Endometrium (tissue), 2 donors: Measurements from ENCODE around the gene SBK3.
A peak's percentile ranks its signal among the peaks of the same experiment; 100 is the strongest.
"Not testable (repeated sequence)": the region's sequence is repeated elsewhere in the genome, so short reads cannot be mapped to it uniquely, and the experiment has no call there.

Experiments used
- FAIRE-seq: peaks from 2 replicates; lab custom pipeline; 2012; peaks lifted over from hg19 to GRCh38; lab: Jason Lieb, UNC
- donor health status: control.
- donor health status: control.

SBK3 gene

DNA sequence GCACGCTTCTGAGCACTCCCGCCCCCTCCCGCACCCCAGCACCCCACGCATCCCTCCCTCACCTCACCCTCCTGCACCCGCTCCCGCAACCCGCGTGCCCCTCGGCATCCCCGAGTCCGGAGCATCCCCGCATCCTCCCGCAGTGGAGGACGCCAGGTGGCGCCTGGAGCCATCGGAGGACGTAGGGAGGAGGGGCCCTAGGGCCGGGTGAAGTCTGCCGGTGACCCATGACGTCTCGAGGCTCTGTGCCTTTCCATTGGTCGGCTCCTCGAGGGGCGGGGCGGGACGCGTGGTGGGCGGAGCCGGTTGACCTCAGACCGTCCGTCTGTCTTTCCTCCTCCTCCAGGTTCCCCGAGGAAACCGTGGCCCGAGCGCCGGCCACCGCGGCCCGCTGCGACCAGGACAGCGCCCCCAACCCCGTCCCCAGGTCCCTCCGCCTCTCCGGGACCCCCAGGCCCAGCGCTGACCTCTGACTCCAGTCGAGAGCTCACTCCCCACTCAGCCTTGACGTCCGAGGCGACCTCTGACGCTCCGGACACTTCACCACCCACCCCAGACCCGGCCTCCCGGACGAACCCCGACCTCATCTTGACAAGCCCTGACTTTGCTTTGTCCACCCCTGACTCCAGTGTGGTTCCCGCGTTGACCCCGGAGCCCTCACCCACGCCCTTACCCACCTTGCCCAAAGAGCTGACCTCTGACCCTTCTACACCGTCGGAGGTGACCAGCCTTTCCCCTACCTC lies 28.3 kb downstream of the SBK3 start:
- peak; percentile 80 for FAIRE-seq

DNA sequence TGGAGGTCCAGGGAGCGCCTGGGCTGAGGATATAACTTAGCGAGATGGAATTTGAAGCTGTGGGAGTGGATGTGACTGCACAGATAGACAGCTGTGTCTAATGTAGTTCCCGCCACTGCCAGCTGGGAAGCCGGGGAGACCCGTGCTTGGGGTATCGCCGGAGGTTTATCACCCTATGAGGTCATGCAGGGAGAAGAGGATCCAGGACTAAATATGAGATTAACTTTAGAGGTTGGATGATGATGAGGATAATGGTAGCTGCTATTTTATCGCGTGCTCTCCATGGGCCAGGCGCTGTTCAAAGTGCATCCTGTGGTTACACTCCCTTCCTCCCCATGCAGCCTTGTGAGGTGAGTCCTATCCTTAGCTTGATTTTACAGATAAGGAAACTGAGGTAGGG lies 37.2 kb downstream of the SBK3 start:
- FAIRE-seq: no peak

DNA sequence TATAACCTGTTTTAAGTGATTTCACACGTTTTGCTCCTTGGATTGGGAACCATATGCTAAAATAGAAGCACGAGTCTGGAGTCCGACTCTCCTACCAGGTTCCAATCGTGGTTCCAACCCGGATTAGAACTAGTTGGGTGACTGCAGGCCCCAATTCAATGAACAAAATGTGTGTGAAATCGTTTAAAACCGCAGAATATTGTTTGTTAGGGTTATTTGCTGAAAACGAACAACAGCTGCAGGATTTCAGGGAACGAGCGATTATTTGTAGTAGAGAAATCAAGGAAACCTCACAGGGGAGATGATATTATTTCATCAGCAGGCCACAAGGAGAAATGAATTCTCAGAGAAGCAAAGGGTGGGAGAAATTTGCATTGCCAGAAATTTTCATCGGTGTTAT lies 40.4 kb downstream of the SBK3 start:
- no peak for FAIRE-seq

DNA sequence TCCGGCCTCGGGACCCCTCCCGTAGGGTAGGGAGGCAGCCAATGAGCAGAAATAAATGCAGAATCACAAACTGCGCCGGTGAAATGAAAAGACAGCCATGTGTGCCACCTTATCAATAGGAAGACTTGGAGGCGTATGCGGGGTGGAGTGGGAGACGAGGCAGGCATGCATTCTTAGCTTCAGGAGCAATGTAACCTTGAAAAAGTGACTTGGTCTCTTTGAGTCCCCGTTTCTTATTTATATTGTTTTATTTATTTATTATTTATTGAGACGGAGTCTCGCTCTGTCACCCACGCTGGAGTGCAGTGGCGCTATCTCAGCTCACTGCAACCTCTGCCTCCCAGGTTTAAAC lies 41.1 kb downstream of the SBK3 start:
- FAIRE-seq: no peak

DNA sequence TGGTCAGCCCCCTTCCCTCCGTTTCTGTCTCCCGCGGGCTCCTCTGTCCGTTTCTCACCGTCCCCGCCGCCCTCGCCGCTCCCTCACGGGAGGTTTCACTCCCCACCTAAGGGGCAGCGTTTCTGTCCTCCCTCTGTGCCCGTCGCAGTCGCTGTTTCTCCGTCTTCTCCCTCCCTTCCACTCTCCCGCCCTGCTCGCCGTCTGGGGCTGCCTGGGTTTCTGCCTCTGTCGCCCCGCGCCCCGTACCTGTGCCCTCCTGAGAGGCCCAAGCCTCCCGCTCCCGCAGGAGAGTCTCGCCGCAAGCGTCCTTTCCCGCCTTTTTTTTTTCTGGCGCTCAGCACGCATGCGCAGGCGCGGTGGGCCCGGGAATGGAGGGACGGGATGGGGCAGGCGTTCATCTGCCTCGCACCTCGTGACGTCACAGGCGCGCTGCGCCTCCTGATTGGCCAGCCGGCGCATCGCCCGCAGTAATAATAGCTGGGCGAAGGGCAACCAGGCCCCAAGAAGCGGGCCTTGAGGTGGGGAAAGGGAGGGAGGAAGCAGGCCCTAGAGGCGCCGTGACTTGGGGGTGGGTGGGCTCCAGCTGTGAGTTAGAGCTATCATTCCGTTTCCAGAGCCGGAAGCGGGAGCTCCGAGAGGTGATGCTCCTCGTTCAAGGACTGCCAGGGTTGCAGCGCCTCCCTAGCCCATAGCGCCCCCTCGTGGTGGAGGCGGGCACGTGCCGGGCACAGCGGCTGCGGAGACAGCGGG lies 41.7 kb downstream of the SBK3 start:
- no peak for FAIRE-seq

DNA sequence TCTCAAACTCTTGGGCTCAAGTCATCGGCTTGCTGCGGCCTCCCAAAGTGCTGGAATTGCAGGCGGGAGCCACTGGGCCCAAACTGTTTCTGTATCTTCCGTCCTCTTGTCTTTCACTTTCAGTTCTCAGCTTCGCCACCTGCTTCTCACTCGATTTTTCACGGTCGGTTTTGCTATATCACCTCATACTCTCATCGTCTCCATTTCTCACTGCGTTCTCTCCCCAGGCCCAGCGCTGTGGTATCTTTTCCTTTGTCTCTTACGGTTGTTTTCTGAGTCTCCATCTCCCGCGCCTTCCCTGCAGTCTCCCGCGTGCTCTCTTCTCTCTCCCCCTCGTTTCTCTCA lies 42.2 kb downstream of the SBK3 start:
- FAIRE-seq: no peak

DNA sequence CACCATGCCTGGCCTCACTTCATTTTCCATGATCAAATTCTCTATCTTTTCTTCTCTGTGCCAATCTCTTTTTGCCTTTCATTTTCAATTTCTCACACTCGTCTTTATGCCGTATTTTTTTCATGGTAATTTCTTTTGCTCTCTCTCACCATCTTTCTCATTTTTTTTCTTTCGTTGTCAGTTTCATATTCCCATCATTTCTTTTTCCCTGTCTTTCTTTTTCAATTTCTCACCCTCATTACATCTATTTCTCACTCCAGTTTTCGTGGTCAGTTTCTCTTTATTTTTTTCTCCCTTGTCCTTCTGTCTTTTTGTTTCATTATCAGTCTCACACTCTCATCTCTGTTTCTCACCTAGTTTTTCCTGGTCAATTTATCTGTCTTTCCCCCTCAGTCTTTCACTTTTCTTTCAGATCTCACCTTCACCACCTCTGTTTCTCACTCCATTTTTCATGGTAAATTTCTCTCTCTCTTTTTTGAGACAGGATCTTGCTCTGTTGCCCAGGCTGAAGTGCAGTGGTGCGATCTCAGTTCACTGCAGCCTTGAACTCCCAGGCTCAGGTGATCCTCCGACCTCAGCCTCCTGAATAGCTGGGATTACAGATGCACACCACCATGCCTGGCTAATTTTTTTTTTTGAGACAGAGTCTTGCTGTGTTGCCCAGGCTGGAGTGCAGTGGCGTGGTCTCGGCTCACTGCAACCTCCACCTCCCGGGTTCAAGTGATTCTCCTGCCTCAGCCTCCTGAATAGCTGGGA lies 43.0 kb downstream of the SBK3 start:
- FAIRE-seq: no peak

DNA sequence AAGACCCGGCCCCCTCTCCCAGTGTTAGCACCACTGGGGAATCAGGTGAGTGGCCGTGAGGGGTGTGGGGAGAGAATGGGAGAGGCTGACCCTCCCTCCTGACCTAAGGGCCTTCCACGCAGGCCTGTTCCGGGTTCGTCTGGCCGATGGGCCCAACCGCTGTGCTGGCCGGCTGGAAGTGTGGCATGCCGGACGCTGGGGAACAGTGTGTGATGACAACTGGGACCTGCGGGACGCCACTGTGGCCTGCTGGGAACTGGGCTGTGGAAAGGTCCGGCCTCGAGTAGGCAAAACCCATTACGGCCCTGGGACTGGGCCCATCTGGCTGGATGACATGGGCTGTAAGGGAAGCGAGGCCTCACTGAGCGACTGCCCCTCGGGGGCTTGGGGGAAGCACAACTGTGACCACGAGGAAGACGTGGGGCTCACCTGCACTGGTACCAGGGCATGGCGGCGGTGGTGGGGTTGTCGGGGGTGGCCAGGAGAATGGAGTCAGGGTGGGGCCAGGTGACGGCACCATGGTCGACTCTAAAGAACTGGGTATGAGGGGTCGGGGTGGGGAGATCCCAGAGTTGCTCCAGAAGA lies 44.9 kb downstream of the SBK3 start:
- FAIRE-seq: no peak

DNA sequence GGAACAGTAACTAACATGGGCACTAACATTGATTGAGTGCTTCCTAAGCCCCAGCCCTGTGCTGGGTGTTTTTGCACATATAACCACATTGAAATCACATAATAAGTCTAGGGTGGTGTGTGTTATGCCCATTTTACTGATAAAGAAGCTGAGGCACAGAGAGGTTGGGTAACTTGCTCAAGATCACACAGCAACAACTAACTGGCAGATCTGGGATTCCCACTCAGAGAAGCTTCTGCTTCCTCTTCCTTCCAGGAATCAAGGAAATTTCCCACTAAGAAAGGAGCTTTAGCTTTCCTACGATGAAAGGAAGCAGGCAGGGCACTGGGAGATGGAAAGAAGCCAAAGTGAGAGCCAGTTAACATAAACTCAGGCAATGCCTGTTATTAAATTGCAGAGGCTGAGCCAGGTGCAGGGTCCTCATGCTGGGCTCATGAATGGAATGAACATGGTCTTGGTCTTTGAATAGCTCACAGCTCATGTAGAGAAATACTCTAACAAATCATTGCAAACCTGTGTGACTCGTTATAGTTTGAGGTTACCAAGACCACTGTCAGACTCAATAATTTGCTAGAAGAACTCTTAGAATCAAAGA lies 47.0 kb downstream of the SBK3 start:
- FAIRE-seq: no peak

DNA sequence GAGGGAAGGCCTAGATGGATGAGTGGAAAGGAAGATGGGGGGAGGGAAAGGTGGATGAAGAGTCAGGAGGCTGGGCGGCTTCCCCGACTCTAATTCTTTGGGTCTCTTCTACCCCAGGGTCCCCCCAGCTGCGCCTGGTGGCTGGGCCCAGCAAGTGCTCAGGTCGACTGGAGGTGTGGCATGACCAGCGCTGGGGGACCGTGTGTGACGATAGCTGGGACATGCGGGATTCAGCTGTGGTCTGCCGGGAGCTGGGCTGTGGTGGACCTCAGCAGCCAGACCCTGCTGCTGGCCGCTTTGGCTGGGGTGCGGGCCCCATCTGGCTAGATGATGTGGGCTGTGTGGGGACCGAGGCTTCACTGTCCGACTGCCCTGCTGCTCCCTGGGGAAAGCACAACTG lies 47.6 kb downstream of the SBK3 start:
- no peak for FAIRE-seq

DNA sequence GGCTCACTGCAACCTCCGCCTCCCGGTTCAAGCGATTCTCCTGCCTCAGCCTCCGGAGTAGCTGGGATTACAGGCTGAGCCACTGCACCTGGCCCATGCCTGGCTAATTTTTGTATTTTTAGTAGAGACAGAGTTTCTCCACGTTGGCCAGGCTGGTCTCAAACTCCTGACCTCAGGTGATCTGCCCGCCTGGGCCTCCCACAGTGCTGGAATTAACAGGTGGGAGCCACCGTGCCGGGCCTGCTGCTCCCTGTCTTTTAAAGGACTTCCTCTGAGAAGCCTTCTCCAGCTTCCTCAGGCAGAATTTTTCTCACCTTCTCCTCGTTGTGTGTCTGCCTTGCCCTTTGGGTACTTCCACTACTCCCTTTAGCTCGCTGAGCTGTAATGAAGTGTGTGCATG lies 48.5 kb downstream of the SBK3 start:
- FAIRE-seq: not testable (repeated sequence)

DNA sequence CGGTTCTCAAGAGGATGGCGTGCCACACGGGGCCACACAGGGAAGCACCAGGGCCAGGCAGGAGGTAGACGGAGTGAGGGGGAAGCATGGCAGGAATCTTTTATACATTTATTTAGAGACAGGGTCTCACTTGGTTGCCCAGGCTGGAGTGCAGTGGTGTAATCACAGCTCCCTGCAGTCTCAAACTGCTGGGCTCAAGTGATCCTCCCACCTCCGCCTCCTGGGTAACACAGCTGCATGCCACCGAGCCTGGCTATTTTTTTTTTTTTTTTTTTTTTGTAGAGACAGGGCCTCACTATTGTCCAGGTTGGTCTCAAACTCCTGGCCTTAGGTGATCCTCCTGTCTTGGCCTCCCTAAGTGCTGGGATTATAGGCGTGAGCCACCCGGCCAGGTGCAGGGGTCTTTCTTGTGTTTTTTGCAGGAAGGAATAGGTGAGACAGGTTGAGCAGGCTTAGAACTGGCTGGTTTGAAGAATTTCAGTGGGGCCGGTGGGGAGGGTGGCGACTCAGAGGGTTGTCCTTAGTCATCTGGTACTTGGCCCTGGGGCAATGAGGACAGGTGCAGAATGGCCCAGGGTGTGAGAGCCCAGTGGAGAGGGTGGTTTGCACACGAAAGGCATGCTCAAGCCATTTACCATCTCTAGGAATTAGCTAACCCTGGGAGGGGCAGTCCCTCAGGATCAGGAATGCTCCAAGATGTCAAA lies 49.5 kb downstream of the SBK3 start:
- no peak for FAIRE-seq

DNA sequence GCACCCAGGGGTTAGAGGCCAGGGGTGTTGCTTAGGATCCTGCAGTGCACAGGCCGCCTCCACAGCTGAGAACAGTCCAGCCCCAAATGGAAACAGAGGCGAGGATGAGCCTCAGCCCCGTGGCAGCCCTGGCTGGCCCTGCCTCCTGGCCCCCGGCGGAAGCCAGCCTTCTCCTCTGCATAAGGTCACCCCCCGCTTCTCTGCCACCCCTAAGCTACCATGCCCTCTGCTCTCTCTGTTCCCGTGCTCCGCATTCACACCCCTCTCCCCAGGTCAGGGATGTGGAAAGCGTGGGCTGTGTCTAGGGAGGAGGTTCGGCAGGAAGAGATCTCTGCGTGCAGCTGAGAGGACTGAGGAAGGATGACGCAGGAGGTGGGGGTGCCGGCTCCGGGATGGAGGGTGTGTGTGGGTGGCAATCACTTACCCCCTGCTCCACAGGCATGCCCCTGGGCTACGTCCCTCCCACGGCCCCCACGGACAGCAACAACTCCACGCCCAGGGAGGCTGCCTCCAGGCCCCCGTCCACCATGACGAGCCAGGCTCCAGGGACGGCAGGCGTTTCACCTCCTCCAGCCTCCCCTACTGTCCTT lies 51.1 kb downstream of the SBK3 start:
- FAIRE-seq: no peak

DNA sequence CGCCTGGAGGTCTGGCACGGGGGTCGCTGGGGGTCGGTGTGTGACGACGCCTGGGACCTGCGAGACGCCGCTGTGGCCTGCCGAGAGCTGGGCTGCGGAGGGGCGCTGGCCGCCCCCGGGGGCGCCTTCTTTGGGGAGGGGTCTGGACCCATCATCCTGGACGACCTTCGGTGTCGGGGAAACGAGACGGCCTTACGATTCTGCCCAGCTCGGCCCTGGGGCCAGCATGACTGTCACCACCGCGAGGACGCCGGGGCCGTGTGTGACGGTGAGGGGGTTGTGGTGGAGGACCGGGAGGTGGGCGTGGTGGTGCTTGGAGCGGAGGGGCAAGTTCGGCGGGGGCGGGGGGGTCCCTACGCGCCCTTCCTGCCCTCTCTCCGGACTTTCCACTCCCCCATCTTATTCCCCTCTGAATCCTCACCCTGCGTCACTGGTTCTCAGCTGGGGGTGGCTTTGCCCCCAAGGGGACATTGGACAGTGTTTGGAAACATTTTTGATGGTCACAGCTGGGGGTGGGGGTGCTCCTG lies 51.6 kb downstream of the SBK3 start:
- no peak for FAIRE-seq

DNA sequence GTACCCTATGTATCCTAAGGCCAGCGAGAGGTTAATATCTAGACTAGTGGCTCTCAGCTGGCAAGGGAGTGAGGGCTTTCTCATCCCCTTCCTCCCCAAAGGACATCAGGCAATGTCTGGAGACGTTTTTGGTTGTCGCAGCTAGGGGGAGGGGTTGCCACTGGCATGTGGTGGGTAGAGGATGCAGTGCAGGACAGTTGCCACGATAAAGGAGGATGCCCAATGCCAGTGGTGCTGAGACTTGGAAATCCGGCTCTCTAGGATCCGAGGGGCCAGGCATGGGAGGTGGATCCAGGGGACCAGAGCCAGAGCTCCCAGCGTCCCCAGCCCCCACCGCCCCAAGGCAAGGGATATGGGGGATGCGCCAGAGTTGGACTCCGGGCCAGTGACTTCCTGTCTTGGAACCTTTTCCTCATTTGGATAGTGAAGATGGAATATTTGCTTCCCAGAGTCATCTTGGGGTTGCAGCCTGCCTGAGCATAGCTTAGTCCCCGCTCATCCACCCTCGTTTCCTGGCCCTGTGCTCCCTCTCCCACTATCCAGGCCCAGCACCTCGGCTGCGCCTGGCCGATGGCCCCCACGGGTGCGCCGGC lies 52.2 kb downstream of the SBK3 start:
- no peak for FAIRE-seq

DNA sequence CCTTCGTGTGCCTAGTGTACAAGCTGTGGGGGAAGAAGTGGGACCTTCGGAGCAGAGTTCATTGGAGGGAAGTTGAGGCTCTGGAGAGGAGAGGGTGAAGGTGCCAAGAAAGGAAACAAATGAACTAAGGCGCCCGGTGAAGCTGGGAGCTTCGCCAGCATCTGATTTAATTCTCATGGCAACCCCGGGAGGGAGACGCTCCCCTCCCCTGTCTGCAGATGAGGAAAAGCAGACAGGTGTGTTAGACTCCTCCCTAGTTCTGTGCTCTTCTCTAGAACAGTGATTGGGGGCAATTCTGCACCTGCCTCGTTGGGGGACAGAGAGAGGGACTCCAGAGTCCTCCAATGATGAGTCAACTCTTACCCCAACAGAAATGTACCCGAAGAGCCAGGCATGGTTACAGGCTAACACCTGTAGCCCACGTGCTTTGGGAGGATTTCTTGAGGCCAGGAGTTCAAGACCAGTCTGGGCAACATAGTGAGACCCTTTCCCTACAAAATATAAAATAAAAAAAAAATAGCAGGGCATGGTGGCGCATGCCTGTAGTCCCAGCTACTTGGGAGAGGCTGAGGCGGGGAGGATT lies 52.9 kb downstream of the SBK3 start:
- no peak for FAIRE-seq

DNA sequence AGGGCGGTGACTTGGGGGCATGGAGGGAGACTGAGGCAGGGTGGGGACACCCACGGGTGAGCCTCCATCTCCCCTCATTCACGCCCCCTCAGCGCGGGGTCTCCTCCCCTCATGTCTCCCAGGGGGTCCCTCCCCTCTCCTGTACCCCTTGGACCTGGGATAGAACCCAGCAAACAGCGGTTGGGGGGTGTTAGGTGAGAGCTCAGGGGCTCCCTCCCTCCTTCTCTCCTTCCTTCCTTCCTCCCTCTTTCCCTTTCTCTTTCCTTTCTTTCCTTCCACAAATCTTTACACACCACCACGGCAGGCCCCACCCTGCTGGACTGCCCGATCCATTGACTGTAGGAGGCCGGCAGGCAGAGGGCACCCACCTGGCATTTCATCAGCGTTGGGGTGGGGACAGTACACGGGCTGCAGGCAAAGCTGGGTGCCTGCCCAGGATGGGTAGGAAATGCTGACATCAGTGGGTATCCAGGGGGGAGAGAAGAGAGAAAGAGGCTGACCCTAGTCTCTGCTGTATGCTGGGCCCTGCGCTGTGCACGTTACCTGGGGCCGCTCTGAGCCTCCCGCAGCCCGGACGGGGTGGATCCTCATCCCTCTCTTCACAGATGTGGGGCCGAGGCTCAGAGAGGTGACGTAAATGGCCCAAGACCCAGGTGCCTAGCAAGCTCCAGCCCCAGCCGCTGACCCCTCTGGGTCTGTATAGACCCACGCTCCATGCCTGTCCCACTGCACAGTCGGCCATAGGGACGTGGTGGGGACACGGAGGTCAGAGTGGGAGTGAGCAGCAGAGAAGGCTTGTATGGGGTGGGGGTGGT lies 53.6 kb downstream of the SBK3 start:
- FAIRE-seq: no peak
